DOHH2 (cell line): ENCODE measurements around the gene CUBN.

Experiments
- EZH2phosphoT487 ChIP-seq: fragments of 200-600 bp; sonication (generic); IDR thresholded peaks from 2 replicates; pipeline ENCODE4 v1.6.1; 2017; ENCODE audit warnings: borderline replicate concordance, mild to moderate bottlenecking, antibody characterized with exemption, low read length, moderate library complexity, mixed read lengths
- TF ChIP-seq, protein P1 (sequence below): fragments of 200-600 bp; sonication (generic); IDR thresholded peaks from one replicate; pipeline ENCODE4 v1.5.1; 2014; ENCODE audit warnings: antibody characterized with exemption, mild to moderate bottlenecking, low read depth, low read length; ENCODE audit not compliant: poor library complexity, severe bottlenecking

DNA sequence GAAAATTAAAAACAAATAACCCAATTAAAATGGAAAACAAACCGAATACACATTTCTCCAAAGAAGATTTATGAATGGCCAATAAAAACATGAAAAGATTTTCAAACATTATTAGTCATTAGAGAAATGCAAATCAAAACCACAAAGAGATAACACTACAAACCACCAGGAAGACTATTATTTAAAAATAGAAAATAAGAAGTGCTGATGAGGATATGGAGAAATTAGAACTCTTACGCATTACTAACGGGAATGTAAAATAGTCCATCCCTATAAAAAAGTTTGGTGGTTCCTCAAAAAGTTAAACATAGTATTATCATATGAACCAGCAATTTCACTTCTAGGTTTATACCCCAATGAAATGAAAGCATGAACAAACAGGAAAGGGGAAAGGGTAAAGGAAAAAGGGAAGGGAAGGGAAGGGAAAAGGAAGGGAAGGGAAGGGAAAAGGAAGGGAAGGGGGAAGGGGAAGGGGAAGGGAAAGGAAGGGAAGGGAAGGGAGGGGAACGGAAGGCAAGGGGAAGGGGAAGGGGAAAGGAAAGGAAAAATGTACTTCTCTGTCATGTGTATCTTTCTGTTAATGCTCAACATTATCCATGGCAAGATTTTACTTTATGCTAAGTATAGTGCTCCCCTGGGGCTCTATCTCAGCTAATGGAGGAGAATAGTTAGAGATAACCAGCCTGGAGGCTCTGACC is 187.1 kb downstream of the CUBN start:
- TF ChIP-seq, protein P1, sequence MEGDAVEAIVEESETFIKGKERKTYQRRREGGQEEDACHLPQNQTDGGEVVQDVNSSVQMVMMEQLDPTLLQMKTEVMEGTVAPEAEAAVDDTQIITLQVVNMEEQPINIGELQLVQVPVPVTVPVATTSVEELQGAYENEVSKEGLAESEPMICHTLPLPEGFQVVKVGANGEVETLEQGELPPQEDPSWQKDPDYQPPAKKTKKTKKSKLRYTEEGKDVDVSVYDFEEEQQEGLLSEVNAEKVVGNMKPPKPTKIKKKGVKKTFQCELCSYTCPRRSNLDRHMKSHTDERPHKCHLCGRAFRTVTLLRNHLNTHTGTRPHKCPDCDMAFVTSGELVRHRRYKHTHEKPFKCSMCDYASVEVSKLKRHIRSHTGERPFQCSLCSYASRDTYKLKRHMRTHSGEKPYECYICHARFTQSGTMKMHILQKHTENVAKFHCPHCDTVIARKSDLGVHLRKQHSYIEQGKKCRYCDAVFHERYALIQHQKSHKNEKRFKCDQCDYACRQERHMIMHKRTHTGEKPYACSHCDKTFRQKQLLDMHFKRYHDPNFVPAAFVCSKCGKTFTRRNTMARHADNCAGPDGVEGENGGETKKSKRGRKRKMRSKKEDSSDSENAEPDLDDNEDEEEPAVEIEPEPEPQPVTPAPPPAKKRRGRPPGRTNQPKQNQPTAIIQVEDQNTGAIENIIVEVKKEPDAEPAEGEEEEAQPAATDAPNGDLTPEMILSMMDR: no peak
- TF ChIP-seq EZH2phosphoT487: no peak
